Mononuclear cell (primary cell): ENCODE results near the gene CPED1. TPM values are rescaled to one million over a fixed set of nuclear protein-coding genes. Genes with fewer than 3 reads are reported as not detected.
"Not testable (repeated sequence)": the region's sequence is repeated elsewhere in the genome, so short reads cannot be mapped to it uniquely, and the experiment has no call there.

Experiments used
- H3K27me3 ChIP-seq: 2 replicates; pipeline ENCODE4 v1.6.0; 2011; ENCODE audit warnings: low read length, control low read depth; ENCODE audit not compliant: insufficient read depth
- H3K4me1 ChIP-seq: 2 replicates; pipeline ENCODE4 v1.5.1; 2011; ENCODE audit warnings: mild to moderate bottlenecking, low read length, control low read depth; ENCODE audit not compliant: insufficient read depth
- H3K4me3 ChIP-seq: 2 replicates; pipeline ENCODE4 v1.5.1; 2011; ENCODE audit warnings: mild to moderate bottlenecking, low read length, moderate library complexity
- H3K9me3 ChIP-seq: 2 replicates; pipeline ENCODE4 v1.5.1; 2011; ENCODE audit warnings: low read depth, mild to moderate bottlenecking, control low read depth, low read length
- total RNA-seq: library from RNA; depleted of rRNA; stranded (reverse); fragments of >200 nt; gene quantifications from one replicate; pipeline ENCODE4 v1.2.3, GENCODE V29; 2012

CPED1 gene
- total RNA-seq, 1 donor = 4.6 TPM

- H3K4me3 ChIP-seq = no peak overlapping the region
- H3K4me1 ChIP-seq = no peaks in the 10 kb centered on the region
- H3K9me3 ChIP-seq = no peaks in the 10 kb centered on the region
- H3K27me3 ChIP-seq = no peaks in the 10 kb centered on the region
Measured at GRCh38 chr7:121175826-121176225, 187.3 kb downstream of the CPED1 start.

GRCh38 chr7:121178452-121178851 is 189.9 kb downstream of the CPED1 start:
- Histone ChIP-seq H3K4me1 (no peaks in the 10 kb centered on the region), H3K9me3 (no peaks in the 10 kb centered on the region), H3K4me3 (no peak overlapping the region), H3K27me3 (no peaks in the 10 kb centered on the region)

- no peaks in the 10 kb centered on the region for H3K4me1 ChIP-seq
- H3K27me3 ChIP-seq = no peaks in the 10 kb centered on the region
- no peak overlapping the region for H3K4me3 ChIP-seq
- no peaks in the 10 kb centered on the region for H3K9me3 ChIP-seq
Measured at GRCh38 chr7:121178869-121179497, 190.5 kb downstream of the CPED1 start.

GRCh38 chr7:121180436-121181063 is 192.0 kb downstream of the CPED1 start:
- H3K4me1 ChIP-seq = no peaks in the 10 kb centered on the region
- no peaks in the 10 kb centered on the region for H3K27me3 ChIP-seq
- no peak overlapping the region for H3K4me3 ChIP-seq
- H3K9me3 ChIP-seq = no peaks in the 10 kb centered on the region

- no peaks in the 10 kb centered on the region for H3K4me1 ChIP-seq
Measured at GRCh38 chr7:121181357-121181756, 192.8 kb downstream of the CPED1 start.

GRCh38 chr7:121182281-121182680 is 193.8 kb downstream of the CPED1 start:
- Histone ChIP-seq H3K4me3 (no peak overlapping the region), H3K27me3 (no peaks in the 10 kb centered on the region), H3K4me1 (no peaks in the 10 kb centered on the region), H3K9me3 (no peaks in the 10 kb centered on the region)

More at GRCh38 chr7:121181357-121181756, 192.8 kb downstream of the CPED1 start:
- Histone ChIP-seq H3K27me3 (no peaks in the 10 kb centered on the region), H3K9me3 (no peaks in the 10 kb centered on the region), H3K4me3 (no peak overlapping the region)

GRCh38 chr7:121182902-121183301 is 194.4 kb downstream of the CPED1 start:
- no peaks in the 10 kb centered on the region for H3K9me3 ChIP-seq
- H3K27me3 ChIP-seq = no peaks in the 10 kb centered on the region
- no peaks in the 10 kb centered on the region for H3K4me1 ChIP-seq
- no peak overlapping the region for H3K4me3 ChIP-seq

- H3K9me3 ChIP-seq, H3K4me1 ChIP-seq, H3K27me3 ChIP-seq, H3K4me3 ChIP-seq: not testable (repeated sequence)
Measured at GRCh38 chr7:121183883-121184282, 195.4 kb downstream of the CPED1 start.

- no peak overlapping the region for H3K4me3 ChIP-seq
- H3K27me3 ChIP-seq = no peaks in the 10 kb centered on the region
- H3K9me3 ChIP-seq = peaks cover 7% of the 10 kb centered on the region
- no peaks in the 10 kb centered on the region for H3K4me1 ChIP-seq
Measured at GRCh38 chr7:121186746-121187145, 198.2 kb downstream of the CPED1 start.

GRCh38 chr7:121187222-121187621 is 198.7 kb downstream of the CPED1 start:
- Histone ChIP-seq H3K4me3 (no peak overlapping the region), H3K4me1 (no peaks in the 10 kb centered on the region), H3K9me3 (peaks cover 7% of the 10 kb centered on the region), H3K27me3 (no peaks in the 10 kb centered on the region)

GRCh38 chr7:121187676-121188075 is 199.2 kb downstream of the CPED1 start:
- H3K27me3 ChIP-seq = no peaks in the 10 kb centered on the region
- peaks cover 7% of the 10 kb centered on the region for H3K9me3 ChIP-seq
- no peak overlapping the region for H3K4me3 ChIP-seq
- no peaks in the 10 kb centered on the region for H3K4me1 ChIP-seq

GRCh38 chr7:121192834-121193233 is 204.3 kb downstream of the CPED1 start:
- Histone ChIP-seq H3K9me3 (peaks cover 7% of the 10 kb centered on the region), H3K4me3 (no peak overlapping the region), H3K4me1 (no peaks in the 10 kb centered on the region)

GRCh38 chr7:121195010-121195409 is 206.5 kb downstream of the CPED1 start:
- Histone ChIP-seq H3K4me1 (no peaks in the 10 kb centered on the region), H3K27me3 (no peaks in the 10 kb centered on the region), H3K4me3 (no peak overlapping the region), H3K9me3 (no peaks in the 10 kb centered on the region)

More at GRCh38 chr7:121192834-121193233, 204.3 kb downstream of the CPED1 start:
- no peaks in the 10 kb centered on the region for H3K27me3 ChIP-seq

GRCh38 chr7:121195874-121196273 is 207.4 kb downstream of the CPED1 start:
- Histone ChIP-seq H3K4me1 (no peaks in the 10 kb centered on the region), H3K4me3 (no peak overlapping the region), H3K27me3 (no peaks in the 10 kb centered on the region), H3K9me3 (no peaks in the 10 kb centered on the region)

- no peaks in the 10 kb centered on the region for H3K4me1 ChIP-seq
- H3K27me3 ChIP-seq = no peaks in the 10 kb centered on the region
- no peak overlapping the region for H3K4me3 ChIP-seq
- no peaks in the 10 kb centered on the region for H3K9me3 ChIP-seq
Measured at GRCh38 chr7:121196286-121196685, 207.8 kb downstream of the CPED1 start.

- Histone ChIP-seq H3K4me3 (no peak overlapping the region), H3K27me3 (no peaks in the 10 kb centered on the region), H3K9me3 (no peaks in the 10 kb centered on the region), H3K4me1 (no peaks in the 10 kb centered on the region)
Measured at GRCh38 chr7:121197455-121197854, 208.9 kb downstream of the CPED1 start.
